Neural progenitor cell (in vitro differentiated cells): ENCODE data around the gene CHST10. TPM values are rescaled to one million over a fixed set of nuclear protein-coding genes. Genes with fewer than 3 reads are reported as not detected.

ENCODE experiments used
- DNase-seq: peaks from one replicate; pipeline ENCODE4 v3.0.0-alpha.2; 2016; ENCODE audit warnings: low spot score
- H2AFZ ChIP-seq: fragments of 200-600 bp; sonication (generic); replicated peaks from 2 replicates; pipeline ENCODE4 v1.6.1; 2016; ENCODE audit warnings: antibody characterized with exemption
- H3F3A ChIP-seq: fragments of 200-600 bp; sonication (generic); 2 replicates; pipeline ENCODE4 v1.6.1; 2016; ENCODE audit warnings: antibody characterized with exemption, low read depth
- H3K27ac ChIP-seq: fragments of 200-600 bp; sonication (generic); 2 replicates; pipeline ENCODE4 v1.5.1; 2016; ENCODE audit warnings: mild to moderate bottlenecking
- H3K27me3 ChIP-seq: fragments of 200-600 bp; sonication (generic); 2 replicates; pipeline ENCODE4 v1.6.1; 2016; ENCODE audit warnings: mild to moderate bottlenecking, moderate library complexity
- H3K36me3 ChIP-seq: fragments of 200-600 bp; sonication (generic); 2 replicates; pipeline ENCODE4 v1.5.1; 2016
- H3K4me1 ChIP-seq: fragments of 200-600 bp; sonication (generic); 2 replicates; pipeline ENCODE4 v1.6.1; 2016; ENCODE audit warnings: mixed run types
- H3K4me2 ChIP-seq: fragments of 200-600 bp; sonication (generic); 2 replicates; pipeline ENCODE4 v1.6.1; 2016
- H3K4me3 ChIP-seq: fragments of 200-600 bp; sonication (generic); 2 replicates; pipeline ENCODE4 v1.5.1; 2016
- H3K79me2 ChIP-seq: fragments of 200-600 bp; sonication (generic); 2 replicates; pipeline ENCODE4 v1.6.1; 2016; ENCODE audit warnings: low read depth
- H3K9ac ChIP-seq: fragments of 200-600 bp; sonication (generic); 2 replicates; pipeline ENCODE4 v1.6.1; 2016
- H3K9me3 ChIP-seq: fragments of 200-600 bp; sonication (generic); 2 replicates; pipeline ENCODE4 v1.5.1; 2016; ENCODE audit warnings: low read depth
- H4K20me1 ChIP-seq: fragments of 200-600 bp; sonication (generic); 2 replicates; pipeline ENCODE4 v1.6.1; 2016; ENCODE audit warnings: low read depth
- H3K27ac Mint-ChIP-seq: 3 replicates; pipeline ENCODE4 v1.8.0; 2021; ENCODE audit warnings: mixed read lengths
- H3K27me3 Mint-ChIP-seq: 2 replicates; pipeline ENCODE4 v1.8.0; 2022; ENCODE audit warnings: low read depth, mild to moderate bottlenecking, inconsistent platforms, moderate library complexity, mixed read lengths; ENCODE audit not compliant: insufficient read depth
- H3K36me3 Mint-ChIP-seq: 3 replicates; pipeline ENCODE4 v1.8.0; 2021; ENCODE audit warnings: mixed read lengths
- H3K4me1 Mint-ChIP-seq: 3 replicates; pipeline ENCODE4 v1.8.0; 2021; ENCODE audit warnings: mixed read lengths
- H3K4me3 Mint-ChIP-seq: 3 replicates; pipeline ENCODE4 v1.8.0; 2021; ENCODE audit warnings: mild to moderate bottlenecking, moderate library complexity, mixed read lengths
- H3K9me3 Mint-ChIP-seq: 3 replicates; pipeline ENCODE4 v1.8.0; 2020; ENCODE audit warnings: mixed read lengths
- EZH2 ChIP-seq: fragments of 200-600 bp; sonication (generic); IDR thresholded peaks from 2 replicates; pipeline ENCODE4 v1.6.1; 2017; ENCODE audit warnings: antibody characterized with exemption, mild to moderate bottlenecking, moderate library complexity
- EZH2phosphoT487 ChIP-seq: fragments of 200-600 bp; sonication (generic); IDR thresholded peaks from 2 replicates; pipeline ENCODE4 v1.6.1; 2017; ENCODE audit warnings: antibody characterized with exemption
- total RNA-seq: library from RNA; depleted of rRNA; stranded (reverse); fragments of >200 nt; gene quantifications from 2 replicates; pipeline ENCODE4 v1.2.3, GENCODE V29; 2015; ENCODE audit warnings: low replicate concordance
- TF ChIP-seq, protein P1 (sequence below): fragments of 200-600 bp; sonication (generic); IDR thresholded peaks from 2 replicates; pipeline ENCODE4 v1.5.1; 2017; ENCODE audit warnings: antibody characterized with exemption, mild to moderate bottlenecking

CHST10 gene
- total RNA-seq, 1 donor from 2014 or later: 28.1 TPM

DNA sequence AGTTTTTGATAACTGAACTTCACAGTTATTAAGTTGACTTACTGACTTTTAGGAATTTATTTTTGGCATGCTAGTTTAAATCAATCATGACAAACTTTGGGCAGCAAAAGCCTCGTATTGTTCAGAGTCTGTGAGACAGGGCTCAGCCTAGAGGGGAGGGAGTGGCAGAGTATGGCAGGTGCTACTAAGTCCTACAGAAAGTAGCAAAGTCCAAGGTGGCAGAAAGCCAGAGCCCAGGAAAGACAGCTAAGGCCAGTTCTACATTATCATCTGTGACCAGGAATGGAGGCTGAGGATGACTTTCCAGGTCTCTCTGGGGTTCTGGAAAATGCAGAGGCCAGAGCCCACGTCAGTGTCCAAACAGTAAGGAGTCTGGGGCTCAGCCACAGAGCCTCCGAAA is 34.2 kb downstream of the CHST10 start:
- no peaks in the 10 kb centered on the region for H3K4me1 ChIP-seq
- H3K4me3 Mint-ChIP-seq: no peak overlapping the region
- no peak overlapping the region for H3K27ac Mint-ChIP-seq
- no peak for DNase-seq
- H3K9me3 ChIP-seq: no peaks in the 10 kb centered on the region
- H3K36me3 ChIP-seq: no peaks in the 10 kb centered on the region
- no peaks in the 10 kb centered on the region for H3K9me3 Mint-ChIP-seq
- H3K4me2 ChIP-seq: no peak overlapping the region
- H2AFZ ChIP-seq: no peak overlapping the region
- no peaks in the 10 kb centered on the region for H3K27me3 ChIP-seq
- no peaks in the 10 kb centered on the region for H3F3A ChIP-seq
- no peaks in the 10 kb centered on the region for H4K20me1 ChIP-seq
- no peak overlapping the region for H3K4me3 ChIP-seq
- TF ChIP-seq EZH2 (no peak), EZH2phosphoT487 (no peak)
- TF ChIP-seq, protein P1, sequence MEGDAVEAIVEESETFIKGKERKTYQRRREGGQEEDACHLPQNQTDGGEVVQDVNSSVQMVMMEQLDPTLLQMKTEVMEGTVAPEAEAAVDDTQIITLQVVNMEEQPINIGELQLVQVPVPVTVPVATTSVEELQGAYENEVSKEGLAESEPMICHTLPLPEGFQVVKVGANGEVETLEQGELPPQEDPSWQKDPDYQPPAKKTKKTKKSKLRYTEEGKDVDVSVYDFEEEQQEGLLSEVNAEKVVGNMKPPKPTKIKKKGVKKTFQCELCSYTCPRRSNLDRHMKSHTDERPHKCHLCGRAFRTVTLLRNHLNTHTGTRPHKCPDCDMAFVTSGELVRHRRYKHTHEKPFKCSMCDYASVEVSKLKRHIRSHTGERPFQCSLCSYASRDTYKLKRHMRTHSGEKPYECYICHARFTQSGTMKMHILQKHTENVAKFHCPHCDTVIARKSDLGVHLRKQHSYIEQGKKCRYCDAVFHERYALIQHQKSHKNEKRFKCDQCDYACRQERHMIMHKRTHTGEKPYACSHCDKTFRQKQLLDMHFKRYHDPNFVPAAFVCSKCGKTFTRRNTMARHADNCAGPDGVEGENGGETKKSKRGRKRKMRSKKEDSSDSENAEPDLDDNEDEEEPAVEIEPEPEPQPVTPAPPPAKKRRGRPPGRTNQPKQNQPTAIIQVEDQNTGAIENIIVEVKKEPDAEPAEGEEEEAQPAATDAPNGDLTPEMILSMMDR: no peak
- H3K4me1 Mint-ChIP-seq: no peaks in the 10 kb centered on the region
- no peaks in the 10 kb centered on the region for H3K27me3 Mint-ChIP-seq
- no peaks in the 10 kb centered on the region for H3K79me2 ChIP-seq
- no peak overlapping the region for H3K27ac ChIP-seq
- no peaks in the 10 kb centered on the region for H3K36me3 Mint-ChIP-seq
- H3K9ac ChIP-seq: no peak overlapping the region

DNA sequence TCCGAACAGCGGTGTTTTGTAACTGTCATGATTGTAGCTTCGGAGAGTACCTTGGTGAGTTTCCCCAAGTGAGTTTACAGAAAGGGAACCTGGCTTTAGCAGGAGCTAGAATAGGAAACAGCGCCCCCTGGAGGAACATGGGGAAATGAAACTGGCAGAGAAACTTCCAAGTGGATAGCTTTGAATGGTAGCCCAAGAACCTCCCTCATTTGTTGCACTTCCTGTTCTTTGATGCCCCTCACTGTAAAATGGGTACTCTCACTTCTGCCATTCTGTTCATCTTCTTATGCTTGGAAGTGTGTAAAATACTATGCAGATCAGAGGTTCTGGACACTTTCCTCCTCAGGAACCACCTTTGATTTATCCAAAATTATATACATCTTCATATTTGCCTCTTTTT is 36.2 kb downstream of the CHST10 start:
- H3K4me3 ChIP-seq: no peak overlapping the region
- no peak overlapping the region for H3K27ac ChIP-seq
- no peaks in the 10 kb centered on the region for H4K20me1 ChIP-seq
- H3K4me1 ChIP-seq: no peaks in the 10 kb centered on the region
- no peak overlapping the region for H2AFZ ChIP-seq
- Mint-ChIP-seq H3K27ac (no peak overlapping the region), H3K36me3 (no peaks in the 10 kb centered on the region), H3K9me3 (no peaks in the 10 kb centered on the region), H3K27me3 (peaks cover 2% of the 10 kb centered on the region), H3K4me3 (no peak overlapping the region), H3K4me1 (no peaks in the 10 kb centered on the region)
- no peaks in the 10 kb centered on the region for H3K36me3 ChIP-seq
- TF ChIP-seq, protein P1: peak; percentile 92
- TF ChIP-seq EZH2phosphoT487: no peak
- H3K9me3 ChIP-seq: no peaks in the 10 kb centered on the region
- DNase-seq: peak; percentile 81
- H3F3A ChIP-seq: no peaks in the 10 kb centered on the region
- H3K4me2 ChIP-seq: no peak overlapping the region
- H3K79me2 ChIP-seq: no peaks in the 10 kb centered on the region
- no peaks in the 10 kb centered on the region for H3K27me3 ChIP-seq
- no peak overlapping the region for H3K9ac ChIP-seq

DNA sequence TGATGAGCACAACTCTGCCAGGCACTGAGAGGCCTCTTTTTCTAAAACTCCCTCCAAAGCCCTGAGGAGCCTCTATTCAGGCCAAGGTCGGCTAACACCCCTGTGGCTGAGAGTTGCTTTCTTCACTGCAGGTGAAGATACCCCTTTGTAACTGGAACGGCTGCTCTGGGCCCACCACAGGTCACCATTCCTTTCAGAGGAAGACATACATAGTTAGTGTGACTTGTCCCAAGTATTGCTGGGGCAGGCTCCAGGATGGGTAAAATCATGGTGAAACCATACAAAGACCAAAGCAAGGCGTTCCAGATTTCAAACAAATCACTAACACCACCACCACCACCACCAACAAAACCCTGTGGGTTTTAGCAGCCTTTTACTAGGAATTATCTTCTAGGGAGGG is 36.8 kb downstream of the CHST10 start:
- H3K4me1 ChIP-seq: no peaks in the 10 kb centered on the region
- no peaks in the 10 kb centered on the region for H3K36me3 ChIP-seq
- DNase-seq: no peak
- no peaks in the 10 kb centered on the region for H4K20me1 ChIP-seq
- TF ChIP-seq EZH2phosphoT487: no peak
- TF ChIP-seq, protein P1: no peak
- no peak for TF ChIP-seq EZH2
- H3K9ac ChIP-seq: no peak overlapping the region
- no peak overlapping the region for H3K27ac Mint-ChIP-seq
- H3K27ac ChIP-seq: no peak overlapping the region
- H3K79me2 ChIP-seq: no peaks in the 10 kb centered on the region
- H3K4me3 ChIP-seq: no peak overlapping the region
- no peaks in the 10 kb centered on the region for H3K36me3 Mint-ChIP-seq
- H3F3A ChIP-seq: no peaks in the 10 kb centered on the region
- H2AFZ ChIP-seq: no peak overlapping the region
- H3K9me3 Mint-ChIP-seq: no peaks in the 10 kb centered on the region
- peaks cover 2% of the 10 kb centered on the region for H3K27me3 Mint-ChIP-seq
- H3K4me1 Mint-ChIP-seq: no peaks in the 10 kb centered on the region
- H3K4me2 ChIP-seq: no peak overlapping the region
- no peak overlapping the region for H3K4me3 Mint-ChIP-seq
- no peaks in the 10 kb centered on the region for H3K9me3 ChIP-seq
- H3K27me3 ChIP-seq: no peaks in the 10 kb centered on the region

DNA sequence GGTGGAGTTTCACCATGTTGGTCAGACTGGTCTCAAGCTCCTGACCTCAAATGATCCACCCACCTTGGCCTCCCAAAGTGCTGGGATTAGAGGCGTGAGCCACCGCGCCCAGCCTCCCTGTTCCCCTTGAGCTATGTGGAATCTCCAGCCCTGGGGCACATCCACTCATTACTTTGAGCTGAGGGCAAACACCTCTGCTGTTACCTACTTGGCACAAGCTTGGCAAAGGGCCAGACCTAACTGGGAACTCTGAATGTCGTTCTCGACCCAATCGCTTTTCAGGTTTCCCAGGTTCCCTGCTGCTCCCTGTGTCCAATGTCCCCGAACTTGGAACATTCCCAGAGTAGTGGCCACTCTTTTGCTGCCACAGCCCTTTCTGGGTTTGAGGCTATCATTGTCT is 40.6 kb downstream of the CHST10 start:
- no peak for DNase-seq
- Histone ChIP-seq H3K27me3 (no peaks in the 10 kb centered on the region), H3K4me3 (no peak overlapping the region), H3K9ac (no peak overlapping the region), H3K4me1 (no peaks in the 10 kb centered on the region), H4K20me1 (no peaks in the 10 kb centered on the region), H3F3A (no peaks in the 10 kb centered on the region), H3K79me2 (no peaks in the 10 kb centered on the region), H2AFZ (no peak overlapping the region), H3K27ac (no peak overlapping the region), H3K4me2 (no peak overlapping the region), H3K36me3 (no peaks in the 10 kb centered on the region), H3K9me3 (no peaks in the 10 kb centered on the region)
- Mint-ChIP-seq H3K36me3 (no peaks in the 10 kb centered on the region), H3K4me3 (no peak overlapping the region), H3K27ac (no peak overlapping the region), H3K4me1 (no peaks in the 10 kb centered on the region), H3K9me3 (no peaks in the 10 kb centered on the region), H3K27me3 (peaks cover 2% of the 10 kb centered on the region)
- TF ChIP-seq EZH2 (no peak), EZH2phosphoT487 (no peak)
- TF ChIP-seq, protein P1: no peak
